ENCODE results near the gene PCSK1N. TPM values are rescaled to one million over a fixed set of nuclear protein-coding genes. Genes with fewer than 3 reads are reported as not detected.

PCSK1N gene
- total and polyA plus RNA-seq, 2 donors (not counting 3 experiments of a cell fraction or from before 2014, with no cell fraction given), result 0.44 TPM; not detected in 1

DNA sequence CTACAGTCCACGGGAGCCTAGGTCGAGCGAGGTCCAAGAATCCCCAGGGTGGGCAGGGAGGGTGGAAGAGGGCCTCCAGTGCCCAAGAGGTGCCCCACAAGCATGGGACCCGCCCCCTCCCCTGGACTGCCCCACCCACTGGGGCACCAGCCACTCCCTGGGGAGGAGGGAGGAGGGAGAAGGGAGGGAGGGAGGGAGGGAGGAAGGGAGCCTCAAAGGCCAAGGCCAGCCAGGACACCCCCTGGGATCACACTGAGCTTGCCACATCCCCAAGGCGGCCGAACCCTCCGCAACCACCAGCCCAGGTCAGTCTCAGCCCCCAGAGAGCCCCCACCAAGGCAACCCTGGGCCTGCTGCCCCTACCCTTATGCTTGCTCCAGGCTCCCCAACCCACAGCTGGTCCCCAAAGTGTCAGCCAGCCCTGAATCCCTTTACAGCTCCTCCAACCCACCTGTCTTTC lies 49.0 kb downstream of the PCSK1N start, which contains the start of gene GATA1:
TSS of gene GATA1 (plus strand) at position 250 of the 460 bp plus-strand sequence. CDS start 4,520 bp downstream, outside the sequence.
- H4K20me1 ChIP-seq (replicated peaks; ENCODE audit: control insufficient read depth, extremely low read depth, insufficient read depth, low read length), result no peaks in the 10 kb centered on the region
- H3K9ac ChIP-seq (replicated peaks; ENCODE audit: extremely low read depth, insufficient read depth, low read length), result no peak within 1 kb of the TSS
- no TSS peak for BruUV-seq (replicated peaks)
- H3K9me1 ChIP-seq (replicated peaks; ENCODE audit: control insufficient read depth, extremely low read depth, insufficient read depth, low read length), result no peaks in the 10 kb centered on the region
- no peak within 1 kb of the TSS for H3K27ac ChIP-seq (ENCODE audit: insufficient read depth, low read depth, low read length)
- H3K79me2 ChIP-seq (ENCODE audit: control insufficient read depth, insufficient read depth, low read length), result no peaks in the 10 kb centered on the region
- ChIA-PET POLR2A (no interaction called here), CTCF (no interaction called here)
- TF ChIP-seq JUN (IDR thresholded peaks at IDR 0.05; ENCODE audit: borderline replicate concordance, insufficient read depth, insufficient read length, low read depth) (no peak), EZH2 (IDR thresholded peaks at IDR 0.05; ENCODE audit: borderline replicate concordance, low read depth, low read length, severe bottlenecking) (no peak), GATA2 (IDR thresholded peaks at IDR 0.05; ENCODE audit: insufficient read depth, insufficient read length, low read depth, low read length) (no peak), POLR2A (IDR thresholded peaks at IDR 0.05; ENCODE audit: low read depth, low read length) (no peak), POLR2AphosphoS5 (IDR thresholded peaks at IDR 0.05; ENCODE audit: insufficient read depth, low read depth, low read length) (no peak), FOS (IDR thresholded peaks at IDR 0.05; ENCODE audit: borderline replicate concordance, insufficient read depth, low read length) (no peak), MYC (IDR thresholded peaks at IDR 0.05; ENCODE audit: low read depth, low read length) (no peak)
- TF ChIP-seq, protein P1, sequence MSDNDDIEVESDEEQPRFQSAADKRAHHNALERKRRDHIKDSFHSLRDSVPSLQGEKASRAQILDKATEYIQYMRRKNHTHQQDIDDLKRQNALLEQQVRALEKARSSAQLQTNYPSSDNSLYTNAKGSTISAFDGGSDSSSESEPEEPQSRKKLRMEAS (IDR thresholded peaks at IDR 0.05; ENCODE audit: insufficient read depth, insufficient read length), result no peak
- TF ChIP-seq, protein P2, sequence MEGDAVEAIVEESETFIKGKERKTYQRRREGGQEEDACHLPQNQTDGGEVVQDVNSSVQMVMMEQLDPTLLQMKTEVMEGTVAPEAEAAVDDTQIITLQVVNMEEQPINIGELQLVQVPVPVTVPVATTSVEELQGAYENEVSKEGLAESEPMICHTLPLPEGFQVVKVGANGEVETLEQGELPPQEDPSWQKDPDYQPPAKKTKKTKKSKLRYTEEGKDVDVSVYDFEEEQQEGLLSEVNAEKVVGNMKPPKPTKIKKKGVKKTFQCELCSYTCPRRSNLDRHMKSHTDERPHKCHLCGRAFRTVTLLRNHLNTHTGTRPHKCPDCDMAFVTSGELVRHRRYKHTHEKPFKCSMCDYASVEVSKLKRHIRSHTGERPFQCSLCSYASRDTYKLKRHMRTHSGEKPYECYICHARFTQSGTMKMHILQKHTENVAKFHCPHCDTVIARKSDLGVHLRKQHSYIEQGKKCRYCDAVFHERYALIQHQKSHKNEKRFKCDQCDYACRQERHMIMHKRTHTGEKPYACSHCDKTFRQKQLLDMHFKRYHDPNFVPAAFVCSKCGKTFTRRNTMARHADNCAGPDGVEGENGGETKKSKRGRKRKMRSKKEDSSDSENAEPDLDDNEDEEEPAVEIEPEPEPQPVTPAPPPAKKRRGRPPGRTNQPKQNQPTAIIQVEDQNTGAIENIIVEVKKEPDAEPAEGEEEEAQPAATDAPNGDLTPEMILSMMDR (IDR thresholded peaks at IDR 0.05; ENCODE audit: extremely low read depth in 1 of 2, insufficient read depth in 1 of 2, low read depth in 1 of 2, low read length in 2 of 2), result no peak
- no peaks in the 10 kb centered on the region for H3K9me3 ChIP-seq (replicated peaks; ENCODE audit: control insufficient read depth, insufficient read depth, low read length)
- H3K27me3 ChIP-seq (ENCODE audit: control insufficient read depth in 2 of 2, insufficient read depth in 2 of 2, low read length in 2 of 2), result no peaks in the 10 kb centered on the region
- no peaks in the 10 kb centered on the region for H3K4me1 ChIP-seq (ENCODE audit: control insufficient read depth, extremely low read depth, insufficient read depth, low read length)
- dilution Hi-C loops (cut with MboI; ENCODE audit: extremely low pct_ligation_motif_present, low sequenced_read_pairs) (no loop called here), intact Hi-C loops (cut with micrococcal nuclease) (no loop called here)
- DNase-seq (ENCODE audit: low read depth, low spot score) (no peak), FAIRE-seq (no peak)
- no peak within 1 kb of the TSS for H3K4me3 ChIP-seq (replicated peaks in 1 of 3; ENCODE audit: insufficient read depth in 1 of 3, low read depth in 1 of 3, low read length in 3 of 3)
- H3K4me2 ChIP-seq (ENCODE audit: insufficient read depth, low read length), result no peak within 1 kb of the TSS
- no peak within 1 kb of the TSS for H2AFZ ChIP-seq (ENCODE audit: low read depth, low read length)
- no peaks in the 10 kb centered on the region for H3K36me3 ChIP-seq (ENCODE audit: control insufficient read depth in 2 of 2, extremely low read depth in 1 of 2, insufficient read depth in 2 of 2, low read length in 2 of 2)

Measured in endothelial cell of umbilical vein (primary cell).